Spleen (tissue), 7 donors: Measurements from ENCODE around the gene NAGA.
"Not testable (repeated sequence)": the region's sequence is repeated elsewhere in the genome, so short reads cannot be mapped to it uniquely, and the experiment has no call there.

Experiments used
- CTCF ChIP-seq, 11 experiments: fragments of 200-600 bp in 7 of 11; fragments of 450-650 bp in 4 of 11; sonication (generic) in 4 of 11; IDR thresholded peaks in 8 of 11; conservative IDR thresholded peaks in 3 of 11; 1 replicate in 7 of 11; 2 replicates in 4 of 11; pipeline versions ENCODE4 v1.4.0 to v1.8.0; 2016 to 2021; ENCODE audit warnings: antibody characterized with exemption in 11 of 11, inconsistent platforms in 4 of 11, mild to moderate bottlenecking in 1 of 11
- POLR2A ChIP-seq, 3 donors: fragments of 450-650 bp; IDR thresholded peaks; one replicate each; pipeline ENCODE4 v1.5.1; 2017; ENCODE audit warnings: antibody characterized with exemption in 3 of 3, mild to moderate bottlenecking in 1 of 3
- POLR2AphosphoS5 ChIP-seq, 3 donors: sonication (generic); formaldehyde crosslinking; IDR thresholded peaks; one replicate each; pipeline ENCODE4 v1.5.1; 2017; ENCODE audit warnings: antibody characterized with exemption in 3 of 3
- donor health status: DM: no; HTN: no; CAD: no; lungs with moderate emphysema.
- donor health status: DM: no; HTN: no; CAD: no.
- donor health status: DM: no; HTN: no; CAD: no.

- TF ChIP-seq CTCF (IDR thresholded peaks at IDR 0.05 in 8 of 11, conservative IDR thresholded peaks at IDR 0.05 in 3 of 11); POLR2A (IDR thresholded peaks at IDR 0.05); POLR2AphosphoS5 (IDR thresholded peaks at IDR 0.05): not testable (repeated sequence)
Observed at GRCh38 chr22:42112793-42113192, 42.2 kb upstream of the NAGA start.
